ENCODE data around the gene ABCG2. TPM values are rescaled to one million over a fixed set of nuclear protein-coding genes. Genes with fewer than 3 reads are reported as not detected.

The ABCG2 gene
- polyA plus RNA-seq, 2 of the 4 experiments (the other 2 are of a cell fraction), result 27.9 to 55.3 TPM

DNA sequence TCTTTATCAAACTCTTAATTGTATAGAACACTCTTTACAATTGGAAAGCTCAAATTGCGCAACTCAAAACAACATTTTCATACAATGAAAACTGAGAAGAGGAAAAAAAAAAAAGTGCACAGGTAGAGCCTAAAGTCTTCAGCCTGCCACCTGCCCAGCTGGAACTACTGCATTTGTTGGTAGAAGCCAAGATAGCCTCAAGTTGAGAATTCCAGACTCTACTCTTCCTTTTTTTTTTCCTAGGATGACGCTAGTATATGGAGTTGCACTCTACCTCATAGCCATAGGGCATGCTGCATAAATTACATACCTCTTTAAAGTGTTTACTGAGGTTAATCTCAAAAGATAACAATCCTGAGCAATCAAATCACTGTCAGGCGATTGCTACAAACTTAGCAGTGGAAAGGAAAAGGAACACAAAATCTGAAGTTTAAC, 13.6 kb downstream of the ABCG2 start (continued):
- TF ChIP-seq, protein P1, sequence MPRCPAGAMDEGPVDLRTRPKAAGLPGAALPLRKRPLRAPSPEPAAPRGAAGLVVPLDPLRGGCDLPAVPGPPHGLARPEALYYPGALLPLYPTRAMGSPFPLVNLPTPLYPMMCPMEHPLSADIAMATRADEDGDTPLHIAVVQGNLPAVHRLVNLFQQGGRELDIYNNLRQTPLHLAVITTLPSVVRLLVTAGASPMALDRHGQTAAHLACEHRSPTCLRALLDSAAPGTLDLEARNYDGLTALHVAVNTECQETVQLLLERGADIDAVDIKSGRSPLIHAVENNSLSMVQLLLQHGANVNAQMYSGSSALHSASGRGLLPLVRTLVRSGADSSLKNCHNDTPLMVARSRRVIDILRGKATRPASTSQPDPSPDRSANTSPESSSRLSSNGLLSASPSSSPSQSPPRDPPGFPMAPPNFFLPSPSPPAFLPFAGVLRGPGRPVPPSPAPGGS (IDR thresholded peaks at IDR 0.05), result no peak
- no peak for TF ChIP-seq HEYL (CRISPR knock-in tag; IDR thresholded peaks at IDR 0.05)
- 0 out of 5 replicates have a peak, but pooled peaks of 1 of the 2 experiments have one; percentile 10 for TF ChIP-seq RAD21 (conservative IDR thresholded peaks at IDR 0.05 in 1 of 2, IDR thresholded peaks at IDR 0.05 in 1 of 2)
- no peak for TF ChIP-seq NPAS2 (CRISPR knock-in tag; IDR thresholded peaks at IDR 0.05; ENCODE audit: borderline replicate concordance)
- TF ChIP-seq EHF (CRISPR knock-in tag; IDR thresholded peaks at IDR 0.05), result no peak
- TF ChIP-seq CBX8 (IDR thresholded peaks at IDR 0.05), result no peak
- TF ChIP-seq NR3C1 (IDR thresholded peaks at IDR 0.05), result no peak
- no peak for TF ChIP-seq NFE2L2 (conservative IDR thresholded peaks at IDR 0.05; ENCODE audit: low read length)
- no peak for TF ChIP-seq RNF2 (IDR thresholded peaks at IDR 0.05; ENCODE audit: borderline replicate concordance, low read depth)
- TF ChIP-seq, protein P2, sequence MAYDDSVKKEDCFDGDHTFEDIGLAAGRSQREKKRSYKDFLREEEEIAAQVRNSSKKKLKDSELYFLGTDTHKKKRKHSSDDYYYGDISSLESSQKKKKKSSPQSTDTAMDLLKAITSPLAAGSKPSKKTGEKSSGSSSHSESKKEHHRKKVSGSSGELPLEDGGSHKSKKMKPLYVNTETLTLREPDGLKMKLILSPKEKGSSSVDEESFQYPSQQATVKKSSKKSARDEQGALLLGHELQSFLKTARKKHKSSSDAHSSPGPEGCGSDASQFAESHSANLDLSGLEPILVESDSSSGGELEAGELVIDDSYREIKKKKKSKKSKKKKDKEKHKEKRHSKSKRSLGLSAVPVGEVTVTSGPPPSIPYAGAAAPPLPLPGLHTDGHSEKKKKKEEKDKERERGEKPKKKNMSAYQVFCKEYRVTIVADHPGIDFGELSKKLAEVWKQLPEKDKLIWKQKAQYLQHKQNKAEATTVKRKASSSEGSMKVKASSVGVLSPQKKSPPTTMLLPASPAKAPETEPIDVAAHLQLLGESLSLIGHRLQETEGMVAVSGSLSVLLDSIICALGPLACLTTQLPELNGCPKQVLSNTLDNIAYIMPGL (CRISPR knock-in tag; IDR thresholded peaks at IDR 0.05; ENCODE audit: borderline replicate concordance), result no peak
- no peak for TF ChIP-seq HOXB5 (CRISPR knock-in tag; IDR thresholded peaks at IDR 0.05)
- no peak for TF ChIP-seq FOSB (CRISPR knock-in tag; IDR thresholded peaks at IDR 0.05)
- TF ChIP-seq, protein P3, sequence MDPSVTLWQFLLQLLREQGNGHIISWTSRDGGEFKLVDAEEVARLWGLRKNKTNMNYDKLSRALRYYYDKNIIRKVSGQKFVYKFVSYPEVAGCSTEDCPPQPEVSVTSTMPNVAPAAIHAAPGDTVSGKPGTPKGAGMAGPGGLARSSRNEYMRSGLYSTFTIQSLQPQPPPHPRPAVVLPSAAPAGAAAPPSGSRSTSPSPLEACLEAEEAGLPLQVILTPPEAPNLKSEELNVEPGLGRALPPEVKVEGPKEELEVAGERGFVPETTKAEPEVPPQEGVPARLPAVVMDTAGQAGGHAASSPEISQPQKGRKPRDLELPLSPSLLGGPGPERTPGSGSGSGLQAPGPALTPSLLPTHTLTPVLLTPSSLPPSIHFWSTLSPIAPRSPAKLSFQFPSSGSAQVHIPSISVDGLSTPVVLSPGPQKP (IDR thresholded peaks at IDR 0.05; ENCODE audit: low read depth, low read length), result no peak
- TF ChIP-seq, protein P4, sequence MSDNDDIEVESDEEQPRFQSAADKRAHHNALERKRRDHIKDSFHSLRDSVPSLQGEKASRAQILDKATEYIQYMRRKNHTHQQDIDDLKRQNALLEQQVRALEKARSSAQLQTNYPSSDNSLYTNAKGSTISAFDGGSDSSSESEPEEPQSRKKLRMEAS (IDR thresholded peaks at IDR 0.05), result 0 out of 2 replicates have a peak, but pooled peaks have one; percentile 21
- no peak for TF ChIP-seq MAZ (IDR thresholded peaks at IDR 0.05; ENCODE audit: borderline replicate concordance, low read depth, low read length)
- no peak for TF ChIP-seq ZNF302 (CRISPR knock-in tag; IDR thresholded peaks at IDR 0.05)
- TF ChIP-seq, protein P5, sequence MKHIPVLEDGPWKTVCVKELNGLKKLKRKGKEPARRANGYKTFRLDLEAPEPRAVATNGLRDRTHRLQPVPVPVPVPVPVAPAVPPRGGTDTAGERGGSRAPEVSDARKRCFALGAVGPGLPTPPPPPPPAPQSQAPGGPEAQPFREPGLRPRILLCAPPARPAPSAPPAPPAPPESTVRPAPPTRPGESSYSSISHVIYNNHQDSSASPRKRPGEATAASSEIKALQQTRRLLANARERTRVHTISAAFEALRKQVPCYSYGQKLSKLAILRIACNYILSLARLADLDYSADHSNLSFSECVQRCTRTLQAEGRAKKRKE (CRISPR knock-in tag; IDR thresholded peaks at IDR 0.05; ENCODE audit: low read depth), result no peak
- TF ChIP-seq JUNB (IDR thresholded peaks at IDR 0.05), result no peak
- TF ChIP-seq TFCP2L1 (CRISPR knock-in tag; IDR thresholded peaks at IDR 0.05), result no peak
- TF ChIP-seq SREBF2 (IDR thresholded peaks at IDR 0.05), result no peak
- TF ChIP-seq GATA3 (IDR thresholded peaks at IDR 0.05; ENCODE audit: borderline replicate concordance), result peak; percentile 81

DNA sequence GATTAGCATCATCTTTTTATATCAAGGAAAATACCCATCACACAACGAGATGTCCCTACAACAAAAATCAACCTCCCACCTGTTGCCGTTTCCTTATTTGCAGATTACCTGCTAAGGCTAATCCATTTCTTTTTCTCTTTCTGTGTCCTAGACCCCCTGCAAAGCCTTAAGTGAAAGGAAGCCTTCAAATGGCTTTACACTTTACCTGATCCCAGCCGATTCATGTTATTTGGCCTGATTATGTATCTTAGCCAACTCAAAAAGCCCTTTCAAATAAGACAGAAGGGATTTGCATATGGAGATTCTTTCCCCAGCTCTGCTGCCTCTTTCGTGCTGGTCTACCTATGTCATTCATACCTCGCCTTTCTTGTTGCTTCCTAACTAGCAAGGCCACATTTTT, 14.4 kb downstream of the ABCG2 start:
- peak overlapping the region; percentile 76 for H3K4me2 ChIP-seq
- DNase-seq (ENCODE audit: low read depth in 1 of 2, low spot score in 1 of 2) (no peak), FAIRE-seq (no peak), ATAC-seq (no peak)
- ChIA-PET CTCF (interaction anchor here (1.5 kb wide), 1 partner anchor 68 kb away, joined by 4 read pairs; no protein-coding TSS in a partner anchor), POLR2A (interaction anchor here (1.3 kb wide), 1 partner anchor 14 kb away, joined by 3 read pairs; the partner anchor contains the start of gene ABCG2)
- no peak overlapping the region for H3K4me3 ChIP-seq
- peaks cover 69% of the 10 kb centered on the region for H3K4me1 ChIP-seq
- H3K27ac ChIP-seq, result peak overlapping the region; percentile 73 to 81
- TF ChIP-seq RNF2 (IDR thresholded peaks at IDR 0.05; ENCODE audit: borderline replicate concordance, low read depth), result no peak
- no peak for TF ChIP-seq MYC (IDR thresholded peaks at IDR 0.05; ENCODE audit: borderline replicate concordance, low read length)
- TF ChIP-seq, protein P4 (IDR thresholded peaks at IDR 0.05), result no peak
- no peak for TF ChIP-seq RARB (CRISPR knock-in tag; IDR thresholded peaks at IDR 0.05)
- TF ChIP-seq, protein P5 (CRISPR knock-in tag; IDR thresholded peaks at IDR 0.05; ENCODE audit: low read depth), result no peak
- TF ChIP-seq FOSL2 (IDR thresholded peaks at IDR 0.05), result no peak
- TF ChIP-seq FOSL2 (CRISPR knock-in tag; IDR thresholded peaks at IDR 0.05), result no peak
- no peak for TF ChIP-seq MAZ (IDR thresholded peaks at IDR 0.05; ENCODE audit: borderline replicate concordance, low read depth, low read length)
- no peak for TF ChIP-seq ZC3H11A (IDR thresholded peaks at IDR 0.05)
- TF ChIP-seq EHMT2 (IDR thresholded peaks at IDR 0.05; ENCODE audit: low read depth), result no peak
- TF ChIP-seq NPAS2 (CRISPR knock-in tag; IDR thresholded peaks at IDR 0.05; ENCODE audit: borderline replicate concordance), result no peak
- no peak for TF ChIP-seq ZNF302 (CRISPR knock-in tag; IDR thresholded peaks at IDR 0.05)
- TF ChIP-seq HEYL (CRISPR knock-in tag; IDR thresholded peaks at IDR 0.05), result no peak
- no peak for TF ChIP-seq POLR2A (IDR thresholded peaks at IDR 0.05; ENCODE audit: low read length)
- TF ChIP-seq MAFK (IDR thresholded peaks at IDR 0.05; ENCODE audit: partially characterized antibody), result no peak
- TF ChIP-seq, protein P6, sequence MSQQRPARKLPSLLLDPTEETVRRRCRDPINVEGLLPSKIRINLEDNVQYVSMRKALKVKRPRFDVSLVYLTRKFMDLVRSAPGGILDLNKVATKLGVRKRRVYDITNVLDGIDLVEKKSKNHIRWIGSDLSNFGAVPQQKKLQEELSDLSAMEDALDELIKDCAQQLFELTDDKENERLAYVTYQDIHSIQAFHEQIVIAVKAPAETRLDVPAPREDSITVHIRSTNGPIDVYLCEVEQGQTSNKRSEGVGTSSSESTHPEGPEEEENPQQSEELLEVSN (IDR thresholded peaks at IDR 0.05; ENCODE audit: borderline replicate concordance, low read depth), result no peak
- no peak for TF ChIP-seq RCOR1 (IDR thresholded peaks at IDR 0.05; ENCODE audit: low read depth, low read length)
- no peak for TF ChIP-seq CHD2 (IDR thresholded peaks at IDR 0.05; ENCODE audit: low read length, partially characterized antibody)
- no peak for TF ChIP-seq RFX5 (IDR thresholded peaks at IDR 0.05)
- WGBS (ENCODE audit: missing lambda C conversion rate), result 60% methylated on average over 5 of the region's 5 CpGs
- no peaks in the 10 kb centered on the region for H3K9me3 ChIP-seq

All from A549 (cell line).